Cardiac septum (tissue), 1 donor: ENCODE data around the gene DDX51. TPM values are rescaled to one million over a fixed set of nuclear protein-coding genes. Genes with fewer than 3 reads are reported as not detected.
"Not testable (repeated sequence)": the region's sequence is repeated elsewhere in the genome, so short reads cannot be mapped to it uniquely, and the experiment has no call there.

Experiments used
- DNase-seq: peaks from one replicate; pipeline ENCODE4 v3.0.0-alpha.2; 2020; ENCODE audit warnings: low spot score
- intact Hi-C: fragments of 100-400 bp; cut with DNase I; formaldehyde crosslinking; loops from one replicate; pipeline ENCODE4 v1.14.0; 2022
- total RNA-seq: library from RNA; stranded (reverse); fragmentation: NEBNext Ultra II Directional; extraction: Animal tissue kit (Norgen Biotek cat#: 25700); gene quantifications from one replicate; pipeline ENCODE4 v1.2.1, GENCODE V29; 2021
- donor health status: DM: no; HTN: no; CAD: no.

Gene DDX51
- total RNA-seq, 1 donor from 2014 or later, result 9.6 TPM

DNA sequence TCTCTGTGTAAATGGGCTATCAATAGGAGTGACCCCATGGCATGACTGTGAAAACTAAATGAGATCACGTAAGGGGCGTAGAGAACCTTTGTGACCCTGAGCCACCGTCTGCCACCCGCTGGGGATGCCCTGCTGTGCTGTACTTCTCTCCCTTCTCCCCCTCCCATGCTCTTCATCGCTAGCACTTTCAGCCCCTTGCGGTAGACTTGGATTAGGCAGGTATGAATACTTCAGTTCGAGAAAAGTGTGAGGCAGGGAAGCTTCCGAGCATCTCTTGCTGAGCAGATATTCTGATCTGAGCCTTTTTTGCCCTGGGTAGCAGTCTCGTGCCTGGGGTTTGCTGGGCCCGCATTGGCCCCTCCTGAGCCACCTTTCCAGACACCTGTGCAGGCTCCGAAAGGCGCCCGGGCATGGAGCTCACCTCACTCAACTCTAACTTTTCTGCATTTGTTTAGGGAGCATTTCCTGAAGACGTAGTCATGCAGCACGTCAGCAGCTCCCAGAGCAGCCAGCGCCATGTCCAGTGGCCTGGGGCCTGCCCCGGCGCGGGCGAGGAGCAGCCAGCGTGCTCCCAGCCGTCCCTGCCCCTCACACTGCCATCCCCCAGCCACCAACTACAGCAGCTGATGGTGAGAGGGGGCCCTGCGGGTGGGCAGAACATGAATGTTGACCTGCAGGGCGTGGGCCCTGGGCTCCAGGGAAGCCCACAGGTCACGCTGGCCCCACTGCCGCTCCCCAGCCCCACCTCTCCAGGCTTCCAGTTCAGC lies 40.4 kb downstream of the DDX51 start:
- intact Hi-C loops, result no loop called here
- no peak for DNase-seq

DNA sequence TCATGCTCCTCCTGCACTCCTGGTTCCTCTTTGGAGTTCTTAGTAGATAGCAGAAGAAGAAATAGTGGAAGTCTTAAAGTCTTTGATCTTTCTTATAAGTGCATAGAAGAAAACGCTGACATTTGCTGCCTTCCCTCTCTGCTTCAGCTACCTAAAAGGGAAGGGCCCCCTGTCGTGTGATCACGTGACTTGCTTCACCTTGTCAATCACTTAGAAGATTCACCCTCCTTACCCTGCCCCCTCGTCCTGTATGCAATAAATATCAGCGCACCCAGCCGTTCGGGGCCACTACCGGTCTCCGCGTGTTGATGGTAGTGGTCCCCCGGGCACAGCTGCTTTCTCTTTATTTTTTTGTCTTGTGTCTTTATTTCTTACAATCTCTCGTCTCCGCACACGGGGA lies 41.0 kb downstream of the DDX51 start:
- DNase-seq, intact Hi-C loops: not testable (repeated sequence)

DNA sequence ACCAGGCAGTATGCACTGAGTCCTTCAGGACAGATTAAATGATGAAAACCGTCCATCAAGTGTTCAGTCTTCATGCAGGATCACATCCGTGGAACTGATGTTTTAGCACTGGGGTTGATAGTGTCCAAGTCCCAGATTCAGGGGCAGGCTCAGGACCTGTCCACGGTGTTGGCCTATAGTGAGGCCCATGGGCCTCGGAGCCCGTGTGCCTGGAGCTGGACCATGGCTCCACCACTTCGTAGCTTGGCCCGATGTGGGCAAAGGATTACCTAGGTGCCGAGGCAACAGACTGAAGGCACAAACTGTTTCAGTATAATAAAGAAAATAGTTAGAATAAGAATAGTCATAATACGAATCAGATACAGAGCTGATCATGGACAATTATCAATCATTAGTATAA lies 41.8 kb downstream of the DDX51 start:
- intact Hi-C loops, result no loop called here
- DNase-seq, result no peak

DNA sequence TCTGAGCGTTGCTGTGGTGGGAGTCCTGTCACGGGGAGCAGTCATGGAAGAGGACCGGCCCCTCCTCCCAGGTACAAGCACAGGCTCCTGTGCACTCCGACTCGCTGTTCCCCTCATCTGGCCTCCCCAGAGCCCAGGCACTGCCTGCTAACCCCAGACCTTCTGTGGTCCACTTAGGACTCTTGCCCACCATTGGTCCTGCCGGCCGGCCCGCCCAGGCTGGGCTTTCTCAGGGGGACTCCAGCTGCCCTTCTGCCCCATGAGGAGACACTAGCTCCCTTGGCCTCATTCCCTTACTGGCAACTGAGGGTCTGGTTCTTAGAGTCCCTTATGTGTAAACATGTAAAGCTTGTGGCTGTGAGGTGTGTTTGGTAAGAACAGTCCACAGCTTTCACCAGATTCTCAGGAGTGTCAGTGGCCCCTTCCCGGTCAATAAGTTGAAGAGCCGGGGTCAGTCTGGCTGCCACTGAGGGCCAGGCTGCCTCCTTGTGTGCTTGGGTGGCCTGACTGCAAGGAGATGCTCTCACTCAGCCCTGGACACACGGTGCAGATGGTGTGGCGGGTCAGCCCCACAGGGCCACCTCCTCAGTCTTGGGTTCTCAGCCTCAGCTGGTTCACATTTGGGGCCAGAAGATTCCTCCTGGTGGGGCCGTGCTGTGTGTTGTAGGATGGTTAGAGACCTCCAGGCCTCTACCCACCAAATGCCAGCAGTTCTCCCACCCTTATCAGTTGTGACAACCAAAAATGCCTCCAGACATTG lies 43.6 kb downstream of the DDX51 start:
- DNase-seq, result peak; percentile 55
- intact Hi-C loops, result no loop called here

DNA sequence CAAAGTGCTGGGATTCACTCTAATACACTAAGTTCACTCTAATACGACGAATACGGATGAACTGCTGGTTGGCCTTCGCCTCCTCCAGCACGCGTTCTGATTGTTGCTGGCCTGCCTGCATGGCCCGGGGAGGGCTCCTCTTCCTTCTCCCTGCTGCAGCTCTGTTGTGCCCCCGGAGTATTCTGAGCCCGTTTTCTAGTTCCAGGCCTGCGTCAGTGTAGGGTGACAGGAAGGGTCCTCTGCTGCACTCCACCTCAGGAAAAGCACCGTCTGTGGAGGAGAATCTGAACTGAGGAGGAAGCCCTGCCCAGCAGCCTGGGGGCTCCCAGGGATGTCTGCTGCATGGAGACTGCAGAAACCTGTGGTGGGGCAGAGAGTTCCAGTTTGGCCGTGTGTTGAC lies 44.4 kb downstream of the DDX51 start:
- peak; percentile 63 for DNase-seq
- intact Hi-C loops, result no loop called here

DNA sequence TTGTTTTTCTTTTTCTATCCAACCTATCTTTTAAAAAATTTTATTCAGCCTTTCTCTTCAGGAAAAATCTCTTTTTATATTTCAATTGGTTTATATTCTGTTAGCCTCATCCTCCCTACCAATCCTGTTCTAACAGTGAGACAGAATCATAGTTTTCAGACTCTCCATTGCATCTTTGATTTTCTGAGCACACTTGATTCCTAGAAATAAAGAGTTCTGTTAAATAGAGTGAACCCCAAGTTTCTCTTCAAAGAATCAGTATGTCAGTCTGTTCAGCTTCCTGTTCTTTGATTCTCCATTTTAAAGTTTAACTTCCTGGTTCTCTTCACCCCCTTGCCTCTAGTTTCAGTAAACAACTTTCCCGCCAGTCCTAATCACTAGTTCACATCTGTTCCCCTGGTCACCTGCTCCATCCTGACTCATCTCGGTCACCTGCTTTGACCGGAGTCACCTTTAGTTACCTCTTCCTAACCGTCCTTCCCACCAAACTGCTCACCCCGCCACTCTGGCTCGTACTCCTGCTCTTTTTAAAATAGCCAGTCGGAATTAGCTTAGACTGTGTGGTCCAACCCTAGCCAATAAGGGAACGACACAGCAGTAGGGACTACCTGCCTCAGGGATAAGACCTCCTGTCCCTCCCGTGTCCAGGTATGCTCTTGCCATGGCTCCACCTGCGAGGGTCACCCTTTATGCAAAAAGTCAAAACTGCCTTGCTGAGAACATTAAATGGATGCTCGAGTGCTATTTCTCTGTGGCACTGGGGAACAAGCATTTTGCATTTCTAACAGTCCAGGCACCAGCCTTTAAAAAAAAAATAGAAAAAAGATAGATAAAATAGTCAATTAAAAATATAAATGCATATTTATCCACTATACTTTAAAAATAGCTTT lies 48.4 kb downstream of the DDX51 start:
- intact Hi-C loops, result no loop called here
- no peak for DNase-seq

DNA sequence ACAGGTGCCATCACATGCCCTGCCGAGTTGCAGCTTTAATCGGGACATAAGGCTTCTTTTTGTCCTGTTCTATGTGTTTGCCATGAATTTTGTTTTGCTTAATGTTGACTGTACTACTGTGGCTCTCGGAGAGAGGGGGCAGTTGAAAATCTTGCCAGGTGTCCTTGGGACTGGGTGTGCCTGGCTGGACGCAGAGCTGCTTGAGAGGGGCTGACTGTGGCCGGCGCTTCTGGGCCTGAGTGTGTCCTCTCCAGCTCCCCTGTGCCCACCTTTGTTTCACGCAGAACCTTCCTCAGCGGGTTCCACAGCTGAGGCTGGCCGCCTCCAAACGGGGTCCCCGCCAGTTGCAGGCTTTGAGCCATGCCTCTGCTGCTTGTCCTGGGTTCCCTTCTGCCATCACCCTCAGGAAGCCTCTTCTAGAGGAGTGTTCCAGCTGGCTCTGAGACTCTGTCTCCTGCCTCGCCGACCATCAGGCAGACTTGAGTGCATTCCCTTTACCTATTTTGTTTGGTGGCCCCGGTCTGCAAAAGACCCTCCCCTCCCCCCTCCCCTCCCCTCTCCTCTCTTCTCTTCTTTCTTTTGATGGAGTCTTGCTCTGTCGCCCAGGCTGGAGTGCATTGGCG lies 49.7 kb downstream of the DDX51 start:
- intact Hi-C loops, result no loop called here
- DNase-seq, result no peak

DNA sequence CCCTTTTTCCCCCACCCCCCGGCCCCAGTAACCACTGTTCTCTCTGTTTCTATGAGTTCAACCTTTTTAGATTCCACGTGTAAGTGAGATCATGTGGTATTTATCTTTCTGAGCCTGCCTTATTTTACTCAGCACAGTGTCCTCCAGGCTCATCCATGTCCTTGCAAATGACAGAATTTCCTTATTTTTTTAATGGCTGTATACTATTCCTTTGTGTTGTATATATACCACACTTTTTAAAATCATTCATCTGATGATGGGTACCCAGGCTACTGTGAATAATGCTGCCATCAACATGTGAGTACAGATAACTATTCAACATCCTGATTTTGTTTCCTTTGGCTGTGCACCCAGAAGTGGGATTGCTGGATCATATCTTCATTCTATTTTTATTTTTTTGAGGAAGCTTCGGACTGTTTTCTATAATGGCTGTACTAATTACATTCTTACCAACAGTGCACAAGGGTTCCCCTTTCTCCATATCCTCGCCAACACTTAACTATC lies 54.7 kb downstream of the DDX51 start:
- no peak for DNase-seq
- intact Hi-C loops, result no loop called here

Other genes with a start within 250 kb of the DDX51 start
- 43.7 TPM for gene ULK1, start 249.7 kb downstream of the DDX51 start, total RNA-seq
- 9.9 TPM for gene PUS1, start 215.0 kb downstream of the DDX51 start, total RNA-seq
- gene EP400, start 194.4 kb downstream of the DDX51 start, total RNA-seq, result 23.1 TPM
- gene NOC4L, start 138 bp upstream of the DDX51 start, total RNA-seq, result 8.6 TPM
- gene GALNT9, start 185.3 kb upstream of the DDX51 start, total RNA-seq, result not detected